HG03520 (cell line): ENCODE measurements around the gene TAPBPL.
"Not testable (repeated sequence)": the region's sequence is repeated elsewhere in the genome, so short reads cannot be mapped to it uniquely, and the experiment has no call there.

Source experiments
- ATAC-seq: cut with Tn5 transposase; IDR thresholded peaks from one replicate; pipeline ENCODE4 v1.9.1; 2021; ENCODE audit warnings: mild to moderate bottlenecking, moderate library complexity; ENCODE audit not compliant: unreplicated experiment

Gene TAPBPL

GRCh38 chr12:6462234-6462995 is 10.6 kb downstream of the TAPBPL start:
- no peak for ATAC-seq

- no peak for ATAC-seq
Measured at GRCh38 chr12:6463216-6463615, 11.4 kb downstream of the TAPBPL start.

GRCh38 chr12:6463858-6464257 is 12.0 kb downstream of the TAPBPL start:
- ATAC-seq = no peak

- ATAC-seq = no peak
Measured at GRCh38 chr12:6464531-6464930, 12.7 kb downstream of the TAPBPL start.

GRCh38 chr12:6465467-6466183 is 13.8 kb downstream of the TAPBPL start:
- no peak for ATAC-seq

- no peak for ATAC-seq
Measured at GRCh38 chr12:6466184-6466573, 14.3 kb downstream of the TAPBPL start.

GRCh38 chr12:6466751-6467150 is 14.9 kb downstream of the TAPBPL start:
- ATAC-seq = not testable (repeated sequence)

GRCh38 chr12:6467571-6468282 is 15.9 kb downstream of the TAPBPL start:
- ATAC-seq = not testable (repeated sequence)

- no peak for ATAC-seq
Measured at GRCh38 chr12:6468283-6468575, 16.4 kb downstream of the TAPBPL start.

- no peak for ATAC-seq
Measured at GRCh38 chr12:6469092-6469491, 17.2 kb downstream of the TAPBPL start.

- ATAC-seq = no peak
Measured at GRCh38 chr12:6469609-6470374, 17.9 kb downstream of the TAPBPL start.

GRCh38 chr12:6470375-6471163 is 18.7 kb downstream of the TAPBPL start, which contains the start of gene VAMP1:
Gene VAMP1, minus strand, starts transcription at chr12:6470677. Its CDS starts 146 bp downstream, at chr12:6470531.
- peak; percentile 80 for ATAC-seq

- ATAC-seq = no peak
Measured at GRCh38 chr12:6471989-6472360, 20.1 kb downstream of the TAPBPL start.

- no peak for ATAC-seq
Measured at GRCh38 chr12:6472491-6472890, 20.6 kb downstream of the TAPBPL start.

GRCh38 chr12:6475233-6475975 is 23.6 kb downstream of the TAPBPL start:
- ATAC-seq = not testable (repeated sequence)

- no peak for ATAC-seq
Measured at GRCh38 chr12:6476489-6476888, 24.6 kb downstream of the TAPBPL start.

GRCh38 chr12:6477601-6478377 is 25.9 kb downstream of the TAPBPL start:
- not testable (repeated sequence) for ATAC-seq

GRCh38 chr12:6478416-6478815 is 26.6 kb downstream of the TAPBPL start:
- no peak for ATAC-seq

GRCh38 chr12:6488240-6488639 is 36.4 kb downstream of the TAPBPL start:
- no peak for ATAC-seq
